ENCODE data around the gene ATP7B.

GRCh38 chr13:51957377-51958216 is 53.7 kb downstream of the ATP7B start:
- no peak for TF ChIP-seq E2F5 (CRISPR knock-in tag; IDR thresholded peaks at IDR 0.05)
- TF ChIP-seq MXD4 (CRISPR knock-in tag; IDR thresholded peaks at IDR 0.05; ENCODE audit: borderline replicate concordance): no peak
- no peak for TF ChIP-seq GTF2I (CRISPR knock-in tag; conservative IDR thresholded peaks at IDR 0.05)
- no peak for TF ChIP-seq STAT6 (CRISPR knock-in tag; conservative IDR thresholded peaks at IDR 0.05; ENCODE audit: low read depth)
- no peak for TF ChIP-seq CDX4 (CRISPR knock-in tag; IDR thresholded peaks at IDR 0.05; ENCODE audit: borderline replicate concordance)
- TF ChIP-seq KAT7 (CRISPR knock-in tag; IDR thresholded peaks at IDR 0.05; ENCODE audit: borderline replicate concordance): no peak
- TF ChIP-seq E2F4 (CRISPR knock-in tag; IDR thresholded peaks at IDR 0.05; ENCODE audit: borderline replicate concordance, low read depth): no peak
- TF ChIP-seq SMAD4 (CRISPR knock-in tag; IDR thresholded peaks at IDR 0.05): no peak
- TF ChIP-seq ATF6 (CRISPR knock-in tag; IDR thresholded peaks at IDR 0.05): no peak
- TF ChIP-seq ZNF232 (CRISPR knock-in tag; IDR thresholded peaks at IDR 0.05): no peak
- TF ChIP-seq CTCF (IDR thresholded peaks at IDR 0.05): no peak
- no peak for TF ChIP-seq JUN (CRISPR knock-in tag; IDR thresholded peaks at IDR 0.05)
- no peak for TF ChIP-seq ATF3 (CRISPR knock-in tag; conservative IDR thresholded peaks at IDR 0.05)
